GM23248 (cell line): Measurements from ENCODE around the gene ADORA1. TPM values are rescaled to one million over a fixed set of nuclear protein-coding genes. Genes with fewer than 3 reads are reported as not detected.

ENCODE experiments used
- DNase-seq: peaks from one replicate; pipeline ENCODE4 v3.0.0-alpha.2; 2015
- H2AFZ ChIP-seq: fragments of 200-600 bp; sonication (generic); 2 replicates; pipeline ENCODE4 v1.6.1; 2016; ENCODE audit warnings: antibody characterized with exemption
- H3F3A ChIP-seq: fragments of 200-600 bp; sonication (generic); 2 replicates; pipeline ENCODE4 v1.6.1; 2016; ENCODE audit warnings: mild to moderate bottlenecking, antibody characterized with exemption, mixed run types; ENCODE audit not compliant: insufficient read depth
- H3K27ac ChIP-seq: fragments of 200-600 bp; sonication (generic); 2 replicates; pipeline ENCODE4 v1.5.1; 2016; ENCODE audit warnings: mild to moderate bottlenecking
- H3K27me3 ChIP-seq: fragments of 200-600 bp; sonication (generic); replicated peaks from 2 replicates; pipeline ENCODE4 v1.6.1; 2016; ENCODE audit warnings: mild to moderate bottlenecking; ENCODE audit not compliant: insufficient read depth
- H3K36me3 ChIP-seq: fragments of 200-600 bp; sonication (generic); 2 replicates; pipeline ENCODE4 v1.6.1; 2016; ENCODE audit warnings: low read depth, mild to moderate bottlenecking
- H3K4me1 ChIP-seq: fragments of 200-600 bp; sonication (generic); 2 replicates; pipeline ENCODE4 v1.6.1; 2016; ENCODE audit warnings: mild to moderate bottlenecking; ENCODE audit not compliant: insufficient read depth
- H3K4me2 ChIP-seq: fragments of 200-600 bp; sonication (generic); one replicate; pipeline ENCODE4 v1.6.1; 2016; ENCODE audit warnings: mild to moderate bottlenecking; ENCODE audit not compliant: unreplicated experiment
- H3K4me3 ChIP-seq: fragments of 200-600 bp; sonication (generic); 2 replicates; pipeline ENCODE4 v1.5.1; 2016; ENCODE audit warnings: mild to moderate bottlenecking
- H3K79me2 ChIP-seq: fragments of 200-600 bp; sonication (generic); 2 replicates; pipeline ENCODE4 v1.6.1; 2016; ENCODE audit warnings: mild to moderate bottlenecking; ENCODE audit not compliant: insufficient read depth
- H3K9ac ChIP-seq: fragments of 200-600 bp; sonication (generic); 2 replicates; pipeline ENCODE4 v1.6.1; 2016; ENCODE audit warnings: mild to moderate bottlenecking
- H3K9me2 ChIP-seq: fragments of 200-600 bp; sonication (generic); 2 replicates; pipeline ENCODE4 v1.6.1; 2016; ENCODE audit warnings: mixed run types, mild to moderate bottlenecking, moderate library complexity; ENCODE audit not compliant: insufficient read depth
- H3K9me3 ChIP-seq: fragments of 200-600 bp; sonication (generic); one replicate; pipeline ENCODE4 v1.6.1; 2017; ENCODE audit warnings: low read depth
- H4K20me1 ChIP-seq: fragments of 200-600 bp; sonication (generic); 2 replicates; pipeline ENCODE4 v1.6.0; 2016; ENCODE audit not compliant: insufficient read depth
- EZH2 ChIP-seq: fragments of 200-600 bp; sonication (generic); IDR thresholded peaks from 2 replicates; pipeline ENCODE4 v1.6.1; 2018; ENCODE audit warnings: antibody characterized with exemption, mild to moderate bottlenecking; ENCODE audit not compliant: insufficient read depth, poor library complexity, severe bottlenecking
- EZH2phosphoT487 ChIP-seq: fragments of 200-600 bp; sonication (generic); IDR thresholded peaks from 2 replicates; pipeline ENCODE4 v1.6.1; 2018; ENCODE audit warnings: antibody characterized with exemption, moderate library complexity, mild to moderate bottlenecking, low read depth; ENCODE audit not compliant: insufficient read depth
- WGBS, 2 experiments: methylation state at CpG; one replicate each; pipeline ENCODE4 v1.1.6; 2015 to 2017; ENCODE audit warnings: low lambda C conversion rate in 2 of 2, low coverage in 1 of 2; ENCODE audit errors: missing lambda C conversion rate in 2 of 2; 5-methylcytosine and 5-hydroxymethylcytosine counted together
- in situ Hi-C: fragments of 300-500 bp; cut with MboI; formaldehyde crosslinking; loops from 2 replicates; pipeline ENCODE4 v1.15.0; 2020
- polyA plus RNA-seq: library from polyadenylated mRNA; unstranded; fragments of >200 nt; fragmentation: Nextera tagmentation; extraction: Ambion mirVana; gene quantifications from 2 replicates; pipeline ENCODE4 v1.2.1, GENCODE V29; 2016
- total RNA-seq: library from RNA; depleted of rRNA; stranded (reverse); fragments of >200 nt; shearing (Covaris generic); gene quantifications from 2 replicates; pipeline ENCODE4 v1.2.3, GENCODE V29; 2014

The ADORA1 gene
- total and polyA plus RNA-seq, 2 experiments from 2014 or later, result 2.2 to 5.8 TPM

DNA sequence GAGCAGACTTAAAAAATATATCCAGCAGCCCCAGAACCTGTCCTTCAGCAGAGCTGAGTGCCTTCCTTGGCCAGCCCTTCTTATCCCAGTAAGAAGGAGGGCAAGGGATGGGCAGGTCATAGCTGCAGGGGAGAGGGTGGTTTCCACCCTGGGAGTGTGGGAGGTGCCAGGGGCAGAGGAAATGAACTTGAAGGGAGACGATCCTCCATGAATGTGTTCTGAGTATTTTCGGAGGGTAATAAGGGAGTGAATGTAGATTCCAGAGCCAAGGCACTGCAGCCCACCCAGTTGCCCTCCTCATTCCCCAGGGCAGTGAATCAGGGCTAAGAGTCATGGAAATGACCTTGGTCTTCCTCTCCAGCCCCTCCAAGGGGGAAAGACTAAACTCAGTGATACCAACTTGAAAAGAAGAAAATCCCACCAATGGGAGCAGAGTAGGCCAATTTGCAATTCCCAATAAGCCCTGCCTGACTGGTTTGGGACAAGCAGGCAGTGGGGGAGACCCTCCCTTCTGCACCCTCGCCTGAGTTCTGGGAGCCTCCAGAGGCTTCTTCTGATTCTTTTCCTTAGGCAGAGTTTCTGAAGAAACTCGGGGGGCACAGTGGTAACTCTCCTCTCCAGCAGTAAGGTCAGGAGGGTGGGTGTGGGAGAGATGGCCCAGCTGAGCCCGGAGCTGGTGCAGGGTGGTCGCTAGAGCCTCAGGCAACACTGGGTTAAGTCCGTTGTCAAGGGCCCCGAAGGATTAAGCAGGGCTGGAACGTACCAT, 45.9 kb upstream of the ADORA1 start:
- TF ChIP-seq EZH2phosphoT487 (no peak), EZH2 (no peak)
- Histone ChIP-seq H3K4me1 (no peaks in the 10 kb centered on the region), H3K79me2 (no peaks in the 10 kb centered on the region), H3K36me3 (no peaks in the 10 kb centered on the region), H3K9me3 (no peaks in the 10 kb centered on the region), H3K27me3 (no peaks in the 10 kb centered on the region), H3K9me2 (no peaks in the 10 kb centered on the region), H4K20me1 (no peaks in the 10 kb centered on the region), H3F3A (no peaks in the 10 kb centered on the region), H3K4me3 (no peak overlapping the region), H2AFZ (no peak overlapping the region), H3K4me2 (no peak overlapping the region), H3K27ac (no peak overlapping the region), H3K9ac (no peak overlapping the region)
- 36 to 51% methylated on average over 8 to 9 of the region's 9 CpGs for WGBS, 2 experiments
- DNase-seq, result no peak
- in situ Hi-C loops, result no loop called here

DNA sequence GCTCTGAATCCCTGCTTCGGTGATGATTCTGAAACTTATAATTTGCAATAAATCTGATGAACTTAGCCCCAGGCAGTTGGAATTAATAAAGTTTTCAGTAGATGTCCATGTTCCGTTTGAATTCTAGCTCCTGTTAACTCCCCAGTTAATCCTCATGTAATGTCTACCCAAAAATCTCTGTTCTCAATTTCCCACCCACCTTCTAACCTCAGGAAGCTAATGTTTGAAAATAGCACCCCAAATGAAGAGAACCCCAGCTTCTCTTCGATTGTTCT, 45.4 kb upstream of the ADORA1 start:
- no peak for DNase-seq
- H3K36me3 ChIP-seq, result no peaks in the 10 kb centered on the region
- H3K4me1 ChIP-seq, result no peaks in the 10 kb centered on the region
- H3K27ac ChIP-seq, result no peak overlapping the region
- in situ Hi-C loops, result no loop called here
- H3K9me2 ChIP-seq, result no peaks in the 10 kb centered on the region
- H2AFZ ChIP-seq, result no peak overlapping the region; the same call in 1 of the 2 replicates
- no peaks in the 10 kb centered on the region for H4K20me1 ChIP-seq
- no peaks in the 10 kb centered on the region for H3K27me3 ChIP-seq
- no peak overlapping the region for H3K4me3 ChIP-seq
- no peaks in the 10 kb centered on the region for H3K79me2 ChIP-seq
- no peaks in the 10 kb centered on the region for H3K9me3 ChIP-seq
- TF ChIP-seq EZH2phosphoT487 (no peak), EZH2 (no peak)
- no peak overlapping the region for H3K4me2 ChIP-seq
- 34 to 37% methylated on average over 3 of the region's 3 CpGs for WGBS, 2 experiments
- no peaks in the 10 kb centered on the region for H3F3A ChIP-seq
- no peak overlapping the region for H3K9ac ChIP-seq

DNA sequence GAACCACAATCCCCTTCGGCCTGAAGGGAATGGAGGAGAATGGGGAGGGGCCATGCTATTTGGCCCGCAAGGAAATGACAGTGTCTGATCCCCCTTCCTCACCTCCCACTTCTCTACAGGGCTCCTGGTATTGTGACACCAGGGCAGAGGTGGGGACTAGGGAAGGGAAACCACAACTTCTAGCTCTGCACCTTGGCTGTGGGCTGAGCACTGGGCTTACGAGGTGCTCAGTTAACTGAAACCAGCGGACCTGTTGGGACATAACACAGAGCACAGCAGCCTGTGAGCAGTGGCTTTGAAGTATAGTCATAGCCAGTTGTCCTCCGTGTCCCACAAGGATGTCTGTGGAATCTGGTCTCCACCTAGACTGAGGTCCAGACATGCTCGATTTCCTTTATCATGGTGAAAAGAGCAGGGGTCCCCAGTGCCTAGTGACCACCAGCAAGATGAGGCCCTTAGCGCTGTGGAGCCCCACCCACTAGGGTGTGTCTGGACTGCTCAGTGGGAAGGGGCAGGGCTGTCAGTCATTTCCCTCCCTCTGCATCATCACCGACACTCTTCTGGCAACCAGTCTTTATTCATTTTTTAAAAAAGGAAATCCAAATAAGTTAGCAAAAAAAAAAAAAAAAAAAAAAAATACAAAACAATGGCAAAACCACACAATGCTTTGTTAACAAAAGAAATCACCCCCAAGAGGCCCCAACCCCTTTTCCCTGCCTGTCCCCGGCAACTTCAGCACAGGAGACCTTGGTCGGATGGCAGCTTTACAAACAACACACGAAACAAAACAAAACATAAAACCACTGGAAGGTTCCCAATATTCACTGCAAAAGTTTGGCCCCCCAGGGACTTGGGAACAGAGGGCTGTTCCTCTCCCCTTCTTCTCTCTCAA, 44.7 kb upstream of the ADORA1 start:
- H3K9ac ChIP-seq, result no peak overlapping the region
- DNase-seq, result no peak
- no peaks in the 10 kb centered on the region for H3K36me3 ChIP-seq
- H3K27ac ChIP-seq, result no peak overlapping the region
- no peaks in the 10 kb centered on the region for H3K27me3 ChIP-seq
- WGBS, 2 experiments, result 37 to 41% methylated on average over 11 of the region's 11 CpGs
- TF ChIP-seq EZH2phosphoT487, result no peak
- TF ChIP-seq EZH2, result no peak
- H3K4me3 ChIP-seq, result no peak overlapping the region
- in situ Hi-C loops, result no loop called here
- H3F3A ChIP-seq, result no peaks in the 10 kb centered on the region
- no peaks in the 10 kb centered on the region for H3K9me2 ChIP-seq
- no peaks in the 10 kb centered on the region for H3K9me3 ChIP-seq
- H3K4me2 ChIP-seq, result no peak overlapping the region
- no peaks in the 10 kb centered on the region for H3K4me1 ChIP-seq
- no peak overlapping the region; the same call in 1 of the 2 replicates for H2AFZ ChIP-seq
- H4K20me1 ChIP-seq, result no peaks in the 10 kb centered on the region
- no peaks in the 10 kb centered on the region for H3K79me2 ChIP-seq

DNA sequence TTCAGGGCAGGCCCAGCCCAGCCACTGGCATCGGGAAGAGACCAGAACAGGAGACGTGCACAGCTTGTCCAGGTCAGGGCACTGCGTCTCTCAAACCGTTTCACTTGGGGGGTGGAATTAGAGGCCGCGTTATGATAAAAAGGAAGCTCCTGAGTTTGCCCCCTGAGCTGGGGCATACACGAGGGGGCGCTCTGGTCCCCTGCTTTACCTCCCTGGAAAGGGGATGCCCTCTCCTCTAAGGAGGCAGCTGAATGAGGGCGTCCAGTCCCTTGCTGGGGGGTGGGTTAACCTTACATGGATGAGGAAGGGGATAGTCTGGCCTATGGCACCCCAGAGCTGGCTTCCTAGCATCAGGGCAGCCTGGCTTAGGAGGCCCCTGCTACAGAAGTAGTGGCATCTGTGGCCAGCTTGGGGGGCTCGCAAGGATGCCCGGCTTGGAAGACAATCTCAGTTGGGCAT, 44.0 kb upstream of the ADORA1 start:
- TF ChIP-seq EZH2phosphoT487, result no peak
- no peak for TF ChIP-seq EZH2
- H3K4me3 ChIP-seq, result no peak overlapping the region
- no peaks in the 10 kb centered on the region for H3K27me3 ChIP-seq
- H3K9ac ChIP-seq, result no peak overlapping the region
- no peak overlapping the region for H3K27ac ChIP-seq
- H3K79me2 ChIP-seq, result no peaks in the 10 kb centered on the region
- no peaks in the 10 kb centered on the region for H4K20me1 ChIP-seq
- no peaks in the 10 kb centered on the region for H3K9me2 ChIP-seq
- no peaks in the 10 kb centered on the region for H3F3A ChIP-seq
- H3K9me3 ChIP-seq, result no peaks in the 10 kb centered on the region
- in situ Hi-C loops, result no loop called here
- no peaks in the 10 kb centered on the region for H3K4me1 ChIP-seq
- H2AFZ ChIP-seq, result no peak overlapping the region
- 73 to 76% methylated on average over 11 of the region's 11 CpGs for WGBS, 2 experiments
- no peaks in the 10 kb centered on the region for H3K36me3 ChIP-seq
- no peak for DNase-seq
- no peak overlapping the region for H3K4me2 ChIP-seq
